GM10847 (cell line): ENCODE measurements around the gene AIP.

Experiments
- POLR2A ChIP-seq: IDR thresholded peaks from 2 replicates; pipeline ENCODE4 v1.6.1; 2011; ENCODE audit not compliant: insufficient read length; ENCODE audit errors: extremely low read depth

Gene AIP

DNA sequence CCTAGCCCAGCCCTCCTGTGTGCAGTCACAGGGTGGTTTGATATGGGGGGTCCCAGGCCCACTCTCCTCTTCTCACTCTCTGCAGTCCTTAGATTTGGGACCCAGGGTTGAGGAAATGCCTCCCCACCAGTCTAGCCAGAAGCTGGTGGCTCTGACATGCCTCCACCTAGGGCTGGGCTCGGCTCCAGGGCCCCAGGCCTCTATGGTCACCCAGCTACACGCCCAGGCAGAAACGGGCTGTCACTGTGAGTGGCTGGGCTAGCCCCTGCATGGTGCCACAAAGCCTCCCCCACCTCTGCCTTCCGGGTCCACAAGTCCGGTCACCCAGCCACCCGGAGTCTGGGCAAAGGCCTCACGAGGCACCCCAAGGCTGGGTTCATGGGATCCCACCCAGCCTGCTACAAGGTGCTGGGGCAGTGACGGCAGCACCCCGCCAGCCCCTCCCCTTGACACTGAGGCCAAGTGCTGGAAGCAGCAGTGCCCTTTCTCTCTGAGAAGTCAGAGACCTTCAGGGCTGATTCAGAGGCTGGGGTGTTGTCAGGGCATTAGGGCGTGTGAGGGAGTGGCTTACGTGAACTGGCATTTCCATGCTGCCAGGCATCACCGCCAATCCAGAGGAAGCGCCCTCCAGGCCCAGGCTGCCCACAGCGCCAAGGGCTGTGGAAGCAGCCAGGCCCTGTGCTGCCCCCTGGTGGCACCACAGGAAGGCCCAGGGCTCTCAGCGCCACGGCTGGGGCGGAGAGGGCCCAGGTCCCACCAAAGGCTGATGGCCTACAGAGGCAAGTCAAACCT, 23.0 kb downstream of the AIP start:
- peak; percentile 15 for TF ChIP-seq POLR2A

DNA sequence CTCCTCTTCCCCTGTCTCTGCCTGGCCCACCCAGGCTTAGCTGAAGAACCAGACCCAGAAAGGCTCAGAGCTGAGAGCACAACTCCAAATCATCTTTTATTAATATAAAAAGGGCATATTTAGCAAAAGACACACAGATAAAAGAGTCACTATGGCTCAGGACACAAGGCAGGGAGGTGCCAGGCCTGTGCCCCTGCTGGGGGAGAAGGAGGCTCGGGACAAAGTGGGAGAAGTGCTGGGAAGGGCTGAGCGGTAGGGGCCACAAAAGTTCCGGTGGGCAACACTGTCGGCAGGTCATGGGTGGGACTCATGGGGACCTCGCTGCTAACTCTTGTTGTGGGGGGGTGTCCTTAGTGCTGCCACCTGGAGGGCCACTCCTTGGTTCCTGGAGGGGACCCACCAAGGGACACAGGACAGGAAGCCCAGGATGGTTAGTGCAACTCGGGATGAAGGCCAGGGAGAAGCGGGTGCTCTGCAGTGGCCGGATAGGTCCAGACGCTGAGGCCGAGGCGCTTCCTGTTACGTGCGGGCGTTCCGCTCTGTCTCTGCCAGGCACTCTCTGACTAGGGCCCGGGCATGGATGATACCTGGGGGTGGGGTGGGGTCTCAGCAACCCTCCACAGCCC, 23.7 kb downstream of the AIP start:
- TF ChIP-seq POLR2A = no peak

DNA sequence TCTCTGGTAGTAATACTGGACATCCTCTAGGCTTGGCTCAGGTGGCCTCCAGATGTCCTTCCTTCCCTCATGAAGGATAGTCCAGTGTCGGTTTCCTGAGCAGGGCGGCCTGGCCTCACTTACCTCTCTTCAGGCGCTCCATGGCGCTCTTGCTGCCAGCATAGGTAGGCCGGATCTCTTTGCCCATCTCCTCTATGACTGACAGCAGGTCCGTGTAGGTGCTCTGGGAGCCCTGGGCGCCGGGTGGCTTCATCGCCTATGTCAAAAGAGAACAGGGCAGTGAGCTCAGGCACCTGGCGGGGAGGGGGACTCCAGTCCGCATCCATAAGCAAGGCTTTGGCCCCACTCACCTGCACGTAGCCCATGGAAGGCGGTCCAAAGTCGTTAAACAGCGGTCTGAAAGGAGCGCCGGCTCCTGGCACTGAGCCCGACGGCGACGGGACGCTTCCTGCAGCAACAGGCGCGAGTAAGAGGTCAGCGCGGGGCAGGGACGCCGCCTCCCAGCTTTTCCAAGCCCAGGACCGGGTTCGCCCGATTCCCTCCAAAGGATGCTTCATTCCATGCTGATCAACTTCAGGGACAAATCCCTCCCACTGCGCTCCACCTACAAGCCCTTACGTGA, 24.5 kb downstream of the AIP start:
- no peak for TF ChIP-seq POLR2A

DNA sequence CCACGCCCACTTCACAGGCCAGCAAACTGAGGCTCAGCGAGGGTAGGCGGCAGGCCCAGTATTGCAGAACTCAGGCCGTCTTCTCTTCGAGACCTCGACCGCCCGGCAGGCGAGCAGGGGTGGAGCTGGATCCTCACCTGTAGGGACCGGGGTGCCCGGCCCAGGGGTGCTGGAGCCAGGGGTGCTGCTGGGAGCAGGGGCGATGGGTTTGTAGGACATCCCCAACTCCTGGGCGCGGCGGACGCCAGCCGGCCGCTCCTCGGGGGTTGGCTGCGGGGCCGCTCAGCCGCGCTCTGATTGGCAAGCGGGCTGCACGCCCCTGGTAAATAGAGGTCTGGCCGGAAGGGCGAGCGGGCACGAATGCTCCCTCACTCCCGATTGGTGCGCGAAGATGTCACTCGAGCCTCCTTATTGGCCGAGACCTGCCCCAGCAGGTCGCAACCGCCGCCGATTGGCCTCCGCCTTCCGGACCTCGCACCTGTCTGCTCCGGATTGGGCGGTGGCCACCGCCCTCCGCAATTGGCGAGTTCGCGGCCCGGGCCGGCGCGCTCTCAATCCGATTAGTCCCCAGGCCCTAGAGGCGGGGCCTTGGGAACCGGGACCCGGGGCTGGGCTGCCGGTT, 25.1 kb downstream of the AIP start, which contains the start of gene CDK2AP2:
TSS of gene CDK2AP2 (minus strand) at position 299 of the 622 bp plus-strand sequence. CDS start at position 219, 80 bp downstream.
- peak; percentile 54 for TF ChIP-seq POLR2A

DNA sequence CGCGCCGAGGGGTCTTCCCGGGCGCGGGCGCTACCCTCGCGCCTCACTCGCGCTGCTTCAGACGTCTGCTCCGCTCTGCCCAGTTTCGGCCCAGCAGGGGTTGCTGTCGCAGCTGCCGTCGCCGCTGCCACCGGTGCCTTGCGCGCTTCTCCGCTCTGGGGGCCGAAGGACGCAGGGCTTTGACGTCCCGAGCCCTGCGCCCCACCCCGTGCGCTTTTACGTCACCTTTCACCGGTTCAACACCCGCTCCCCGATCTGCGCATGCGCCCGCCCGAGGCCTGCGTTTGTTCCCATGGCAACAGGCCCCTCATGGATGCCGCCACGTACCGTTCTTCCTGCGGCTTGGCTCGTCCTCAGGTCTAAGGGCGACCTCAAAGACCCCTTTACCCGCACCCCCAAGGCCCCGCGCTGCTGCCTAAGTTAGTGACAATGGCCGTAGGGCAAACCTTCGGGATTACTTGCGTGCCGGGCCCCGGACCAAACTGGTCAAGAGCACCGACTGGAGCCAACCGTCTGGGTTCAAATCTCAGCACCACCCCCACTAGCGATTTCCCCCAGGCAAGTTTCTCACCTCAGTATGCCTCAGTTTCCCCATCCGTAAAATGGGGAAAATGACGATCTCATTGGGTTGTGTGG, 25.8 kb downstream of the AIP start:
- peak; percentile 59 for TF ChIP-seq POLR2A

DNA sequence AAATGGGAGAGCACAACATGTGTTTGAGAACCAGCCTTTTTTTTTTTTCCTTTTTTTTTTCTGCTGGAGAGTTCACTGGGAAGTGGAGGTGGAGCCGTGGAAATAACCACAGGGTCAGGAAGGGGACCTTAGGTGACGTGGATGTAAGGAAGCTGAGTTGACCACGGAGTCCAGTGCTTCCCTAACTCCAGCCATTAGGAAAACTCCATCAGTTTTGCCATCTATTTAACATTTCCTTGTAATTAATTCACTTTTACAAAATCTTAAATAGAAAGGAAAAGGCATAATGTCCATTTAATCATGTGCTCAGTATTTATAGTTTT, 27.2 kb downstream of the AIP start:
- TF ChIP-seq POLR2A = no peak

DNA sequence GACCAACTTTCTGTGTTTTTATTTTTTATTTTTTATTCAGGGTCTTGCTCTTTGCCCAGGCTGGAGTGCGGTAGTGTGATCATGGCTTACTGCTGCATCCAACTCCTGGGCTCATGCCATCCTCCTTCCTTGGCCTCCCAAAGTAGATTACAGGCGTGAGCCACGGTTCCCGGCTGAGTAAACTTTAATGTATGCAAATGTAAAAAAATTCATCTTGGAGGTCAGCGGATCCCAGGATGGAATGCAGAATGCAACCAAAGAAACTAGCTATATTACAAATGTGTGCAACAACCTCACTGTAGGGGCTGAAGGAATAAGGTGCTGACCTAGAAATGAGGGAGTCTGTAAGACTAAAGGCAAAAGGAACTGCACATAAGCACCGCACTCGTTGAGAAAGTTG, 31.3 kb downstream of the AIP start:
- no peak for TF ChIP-seq POLR2A

DNA sequence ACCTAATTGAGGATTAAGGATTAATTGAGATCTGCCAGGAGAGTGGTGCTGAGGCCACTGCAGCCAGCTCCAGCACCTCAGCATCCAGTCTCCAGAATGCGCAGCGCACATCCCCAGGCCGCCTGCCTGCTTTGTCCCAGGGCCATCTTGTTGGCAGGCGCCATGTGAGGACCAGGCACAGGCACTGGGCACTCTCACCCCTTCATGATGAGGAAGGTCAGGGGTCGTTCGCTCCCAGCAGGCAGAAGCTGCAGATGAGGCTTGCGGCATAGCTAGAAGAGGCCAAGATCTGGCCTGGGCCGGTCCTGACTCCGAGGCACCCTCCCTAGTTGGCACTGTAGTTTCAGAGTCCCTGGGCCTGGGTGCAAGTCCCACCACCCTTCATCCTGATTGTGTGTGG, 34.0 kb downstream of the AIP start:
- TF ChIP-seq POLR2A = no peak

DNA sequence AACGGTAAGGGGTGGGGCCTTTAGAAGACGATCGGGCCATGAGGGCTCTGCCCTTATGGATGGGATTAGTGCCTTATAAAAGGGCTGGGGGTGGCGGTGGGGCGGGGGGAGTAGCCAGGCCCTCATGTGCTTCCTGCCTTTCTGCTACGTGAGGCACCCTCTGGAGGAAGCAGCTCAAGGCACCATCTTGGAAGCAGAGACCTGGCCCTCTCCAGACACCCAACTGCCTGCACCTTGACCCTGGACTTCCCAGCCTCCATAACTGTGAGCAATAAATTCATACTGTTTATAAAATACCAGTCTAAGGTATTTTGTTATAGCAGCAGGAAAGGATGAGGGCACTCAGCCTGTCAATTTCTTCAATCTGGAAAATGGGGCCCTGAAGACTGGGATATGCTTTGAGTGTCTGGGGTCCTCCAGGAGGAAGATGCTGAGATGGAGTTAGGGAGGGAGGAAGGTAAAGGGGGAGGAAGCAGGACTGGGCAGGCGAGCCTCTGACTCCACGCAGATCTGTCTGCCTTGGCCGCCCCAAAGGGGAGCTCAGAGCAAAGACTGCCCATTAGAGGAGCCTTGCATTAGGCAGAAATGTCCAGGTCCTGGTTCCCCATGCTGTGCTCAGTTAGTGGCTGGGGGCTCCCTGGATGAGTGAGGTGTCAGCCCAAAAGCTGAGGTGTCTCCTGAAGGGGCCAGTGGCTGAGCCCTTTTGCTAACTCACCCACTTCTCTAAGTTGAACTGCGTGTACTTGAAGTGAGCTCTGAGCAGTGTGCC, 35.1 kb downstream of the AIP start:
- TF ChIP-seq POLR2A = no peak

DNA sequence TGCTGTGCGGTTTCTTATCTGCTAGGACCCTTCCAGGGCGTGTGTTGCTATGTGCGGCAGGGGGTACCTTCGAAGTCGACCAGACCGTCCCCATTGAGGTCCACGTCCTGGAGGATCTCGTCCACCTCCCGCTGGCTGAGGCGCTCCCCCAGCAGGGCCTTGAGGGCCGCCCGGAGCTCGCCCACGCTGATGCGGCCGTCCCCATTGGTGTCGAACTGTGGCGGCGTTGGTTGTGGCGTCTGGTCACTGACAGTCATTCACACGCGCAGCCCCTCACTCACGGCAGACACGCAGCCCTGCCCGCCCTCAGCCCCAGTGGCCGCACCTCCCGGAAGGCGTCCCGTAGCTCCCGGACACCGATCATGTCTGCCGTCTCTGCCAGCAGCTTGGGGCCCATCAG, 36.9 kb downstream of the AIP start:
- TF ChIP-seq POLR2A = no peak

DNA sequence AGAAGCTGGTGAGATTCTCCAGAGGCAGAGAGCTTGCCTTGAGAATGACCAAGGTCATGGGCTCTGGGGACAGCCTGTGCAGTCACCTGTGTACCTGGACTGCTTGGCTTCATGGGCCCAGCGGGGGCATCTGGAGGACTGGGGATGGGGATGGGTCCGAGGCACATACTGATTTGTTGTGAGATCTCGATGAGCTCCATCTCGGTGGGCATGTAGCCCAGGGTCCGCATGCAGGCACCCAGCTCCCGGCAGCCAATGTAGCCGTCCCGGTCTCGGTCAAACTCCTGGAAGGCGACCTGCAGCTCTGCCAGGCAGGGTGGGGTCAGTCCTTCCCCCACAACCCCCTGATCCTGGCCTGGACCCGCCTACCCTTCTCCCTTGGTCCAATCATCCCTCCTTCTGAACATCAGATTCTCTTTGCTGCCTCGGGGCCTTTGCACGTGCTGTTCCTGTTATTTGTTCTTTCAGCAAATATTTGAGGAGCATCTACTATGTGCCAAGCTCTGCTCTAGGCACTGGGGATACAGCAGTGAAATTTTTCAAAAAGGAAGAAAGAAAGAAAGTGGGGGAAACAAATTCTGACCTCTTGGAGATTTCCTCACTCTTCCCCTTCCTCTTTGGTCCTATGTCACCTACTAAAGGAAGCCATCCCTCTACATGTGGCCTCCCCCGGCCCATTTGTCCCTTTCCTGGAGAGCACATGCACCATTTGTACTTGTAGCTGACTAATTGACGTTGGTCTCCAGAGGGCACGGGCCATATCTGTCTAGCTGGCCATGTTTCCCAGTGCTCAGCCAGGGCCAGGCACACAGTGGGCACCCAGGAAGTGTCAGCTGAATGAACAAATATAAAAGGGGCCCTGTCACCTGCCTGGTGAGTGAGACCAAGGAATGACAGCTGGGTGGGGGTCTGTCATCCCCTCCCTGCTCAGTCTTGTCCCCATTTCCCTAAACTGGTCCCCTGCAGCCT, 38.3 kb downstream of the AIP start:
- TF ChIP-seq POLR2A = no peak

DNA sequence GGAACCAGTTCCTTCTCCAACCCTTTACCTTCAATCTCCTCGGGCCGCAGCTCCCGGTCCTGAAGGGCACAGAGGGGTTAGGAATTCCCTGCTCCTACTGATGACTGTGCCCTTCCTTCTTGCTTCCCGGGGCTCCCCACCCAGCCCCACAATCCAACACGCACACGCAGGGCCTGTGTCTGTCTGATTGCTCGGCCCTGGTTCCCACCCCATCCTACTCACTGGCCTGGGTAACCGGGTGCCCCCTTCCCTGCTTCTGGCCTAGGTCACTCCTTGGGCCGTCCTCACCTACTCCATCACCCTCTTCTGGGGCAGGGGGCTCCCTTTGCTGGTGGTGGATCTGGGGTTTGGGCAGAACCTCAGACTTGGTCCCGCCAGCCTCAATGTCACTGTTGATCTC, 39.1 kb downstream of the AIP start:
- no peak for TF ChIP-seq POLR2A

DNA sequence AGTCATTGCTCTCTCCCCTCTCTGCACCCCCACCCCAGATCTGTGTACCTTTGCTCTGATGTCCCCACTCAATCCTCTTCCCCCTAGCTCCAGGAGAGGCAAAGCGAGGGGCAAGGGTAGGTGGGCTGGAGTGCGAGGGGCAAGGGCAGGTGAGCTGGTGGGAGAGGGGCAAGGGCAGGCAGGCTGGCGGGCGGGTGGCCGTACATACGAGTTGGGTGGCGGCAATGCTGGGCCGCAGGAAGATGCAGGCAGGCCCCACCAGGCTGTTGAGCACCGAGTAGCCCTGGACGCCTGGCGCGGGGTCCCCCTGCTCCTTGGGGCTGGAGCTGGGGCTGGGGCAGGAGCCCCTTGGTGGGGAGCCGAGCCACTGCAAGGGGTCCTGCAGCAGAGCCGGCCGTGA, 39.5 kb downstream of the AIP start:
- no peak for TF ChIP-seq POLR2A
